GM23338 (cell line): Measurements from ENCODE around the gene NOTCH1. TPM values are rescaled to one million over a fixed set of nuclear protein-coding genes. Genes with fewer than 3 reads are reported as not detected.

Source experiments
- CREB1 ChIP-seq: fragments of 250-450 bp; sonication (Bioruptor Pico); IDR thresholded peaks from 2 replicates; pipeline ENCODE4 v1.5.0; 2020; ENCODE audit warnings: low read depth, mild to moderate bottlenecking, moderate library complexity
- CTCF ChIP-seq, 2 experiments: fragments of 200-600 bp in 1 of 2; sonication (generic) in 1 of 2; conservative IDR thresholded peaks; 2 replicates each; pipeline versions ENCODE4 v1.5.1 to v1.6.1; 2016 to 2017; ENCODE audit warnings: antibody characterized with exemption in 2 of 2, low read depth in 2 of 2, mild to moderate bottlenecking in 2 of 2, moderate library complexity in 1 of 2
- ETS1 ChIP-seq: IDR thresholded peaks from 2 replicates; pipeline ENCODE4 v1.6.1; 2016; ENCODE audit warnings: antibody characterized with exemption
- NANOG ChIP-seq: IDR thresholded peaks from 2 replicates; pipeline ENCODE4 v1.6.1; 2016; ENCODE audit warnings: antibody characterized with exemption, borderline replicate concordance
- ZNF331 ChIP-seq: fragments of 250-450 bp; sonication (Bioruptor Pico); IDR thresholded peaks from 2 replicates; pipeline ENCODE4 v1.5.0; 2020; ENCODE audit warnings: low read depth, mild to moderate bottlenecking, moderate library complexity
- ZNF462 ChIP-seq: fragments of 250-450 bp; sonication (Bioruptor Pico); IDR thresholded peaks from 2 replicates; pipeline ENCODE4 v1.5.0; 2020; ENCODE audit warnings: mild to moderate bottlenecking, moderate library complexity
- microRNA-seq: library from miRNA; unstranded; fragments of <30 nt; microRNA quantifications from one replicate; pipeline ENCODE4, GENCODE V29; 2017
- polyA plus RNA-seq: library from polyadenylated mRNA; unstranded; fragments of >200 nt; fragmentation: Nextera tagmentation; extraction: Ambion mirVana; gene quantifications from 2 replicates; pipeline ENCODE4 v1.2.1, GENCODE V29; 2016
- small RNA-seq: library from RNA; depleted of rRNA; stranded (forward); fragments of <200 nt; gene quantifications from one replicate; pipeline ENCODE3, GENCODE V24; 2014; ENCODE audit warnings: low replicate concordance
- total RNA-seq: library from RNA; depleted of rRNA; stranded (reverse); fragments of >200 nt; shearing (Covaris generic); gene quantifications from 2 replicates; pipeline ENCODE4 v1.2.3, GENCODE V29; 2014; rRNA removed

NOTCH1 gene
- total and polyA plus RNA-seq, 2 experiments from 2014 or later: 9.9 to 97.2 TPM

- TF ChIP-seq ZNF462 (CRISPR knock-in tag): no peak
- no peak for TF ChIP-seq NANOG
- TF ChIP-seq ETS1: no peak
- TF ChIP-seq ZNF331: no peak
- no peak for TF ChIP-seq CTCF (conservative IDR thresholded peaks at IDR 0.05; ENCODE audit: low read depth in 2 of 2)
- no peak for TF ChIP-seq CREB1 (CRISPR knock-in tag)
Measured at GRCh38 chr9:136445799-136446198, 100.0 kb downstream of the NOTCH1 start (continued).

Small RNAs within 50 kb of the gene (microRNA-seq; reads per million reads assigned to microRNA genes)
- gene MIR4673: not detected
- gene MIR4674: not detected

Small RNAs within 50 kb of the gene (small RNA-seq; reads per million reads assigned to genes)
- gene MIR4673: not detected
- gene MIR4674: not detected

Other genes with a start within 250 kb of the NOTCH1 start
- 0.14 TPM in 1 of 2 replicates, not detected in the other for gene CCDC187, start 242.0 kb downstream of the NOTCH1 start, total RNA-seq
- not detected in 2 replicates for gene CCDC187, start 242.0 kb downstream of the NOTCH1 start, polyA plus RNA-seq
- gene GPSM1, start 218.5 kb downstream of the NOTCH1 start, total RNA-seq: 21.3 and 23.2 TPM in 2 replicates
- gene GPSM1, start 218.5 kb downstream of the NOTCH1 start, polyA plus RNA-seq: 4.8 and 5.6 TPM in 2 replicates
- 21.7 and 53.9 TPM in 2 replicates for gene DNLZ, start 182.3 kb downstream of the NOTCH1 start, total RNA-seq
- gene DNLZ, start 182.3 kb downstream of the NOTCH1 start, polyA plus RNA-seq: 33.4 and 37.7 TPM in 2 replicates
- 0.49 and 1.1 TPM in 2 replicates for gene CARD9, start 172.4 kb downstream of the NOTCH1 start, total RNA-seq
- gene CARD9, start 172.4 kb downstream of the NOTCH1 start, polyA plus RNA-seq: 0.63 and 0.92 TPM in 2 replicates
- gene SNAPC4, start 145.9 kb downstream of the NOTCH1 start, total RNA-seq: 20.4 and 22.7 TPM in 2 replicates
- 8.8 and 10.2 TPM in 2 replicates for gene SNAPC4, start 145.9 kb downstream of the NOTCH1 start, polyA plus RNA-seq
- 79.7 and 91.9 TPM in 2 replicates for gene ENTR1, start 135.4 kb downstream of the NOTCH1 start, total RNA-seq
- gene ENTR1, start 135.4 kb downstream of the NOTCH1 start, polyA plus RNA-seq: 25.6 and 29.9 TPM in 2 replicates
- gene PMPCA, start 135.4 kb downstream of the NOTCH1 start, total RNA-seq: 83.3 and 88.2 TPM in 2 replicates
- gene PMPCA, start 135.4 kb downstream of the NOTCH1 start, polyA plus RNA-seq: 54.6 and 61.3 TPM in 2 replicates
- gene INPP5E, start 106.2 kb downstream of the NOTCH1 start, total RNA-seq: 10.9 and 13.4 TPM in 2 replicates
- 5.8 TPM in 2 replicates for gene INPP5E, start 106.2 kb downstream of the NOTCH1 start, polyA plus RNA-seq
- 54.3 and 59.2 TPM in 2 replicates for gene SEC16A, start 63.0 kb downstream of the NOTCH1 start, total RNA-seq
- gene SEC16A, start 63.0 kb downstream of the NOTCH1 start, polyA plus RNA-seq: 34.0 and 35.7 TPM in 2 replicates
- gene EGFL7, start 116.9 kb upstream of the NOTCH1 start, total RNA-seq: 56.1 and 60.8 TPM in 2 replicates
- 38.2 and 44.4 TPM in 2 replicates for gene EGFL7, start 116.9 kb upstream of the NOTCH1 start, polyA plus RNA-seq
- 33.3 and 44.7 TPM in 2 replicates for gene AGPAT2, start 141.4 kb upstream of the NOTCH1 start, total RNA-seq
- 31.8 and 34.4 TPM in 2 replicates for gene AGPAT2, start 141.4 kb upstream of the NOTCH1 start, polyA plus RNA-seq
- gene DIPK1B, start 166.5 kb upstream of the NOTCH1 start, total RNA-seq: 47.2 and 60.0 TPM in 2 replicates
- 18.7 and 24.2 TPM in 2 replicates for gene DIPK1B, start 166.5 kb upstream of the NOTCH1 start, polyA plus RNA-seq
- 0.45 and 9.8 TPM in 2 replicates for gene LCN10, start 196.9 kb upstream of the NOTCH1 start, total RNA-seq
- gene LCN10, start 196.9 kb upstream of the NOTCH1 start, polyA plus RNA-seq: 0.43 and 0.74 TPM in 2 replicates
- not detected in 2 replicates for gene LCN6, start 202.5 kb upstream of the NOTCH1 start, total RNA-seq
- not detected in 2 replicates for gene LCN6, start 202.5 kb upstream of the NOTCH1 start, polyA plus RNA-seq
- gene LCN8, start 212.2 kb upstream of the NOTCH1 start, total RNA-seq: not detected in 2 replicates
- gene LCN8, start 212.2 kb upstream of the NOTCH1 start, polyA plus RNA-seq: not detected in 2 replicates
- gene LCN15, start 218.5 kb upstream of the NOTCH1 start, total RNA-seq: 0.54 and 0.90 TPM in 2 replicates
- gene LCN15, start 218.5 kb upstream of the NOTCH1 start, polyA plus RNA-seq: 0.76 and 1.2 TPM in 2 replicates
- 57.0 and 71.4 TPM in 2 replicates for gene TMEM141, start 245.3 kb upstream of the NOTCH1 start, total RNA-seq
- 90.0 and 90.5 TPM in 2 replicates for gene TMEM141, start 245.3 kb upstream of the NOTCH1 start, polyA plus RNA-seq